Upper lobe of left lung (tissue), 4 donors: ENCODE results near the gene CHPF2.

Source experiments
- POLR2A ChIP-seq, 4 donors: fragments of 450-650 bp; IDR thresholded peaks; one replicate each; pipeline ENCODE4 v1.5.1; 2016 to 2017; ENCODE audit warnings: antibody characterized with exemption in 4 of 4, mild to moderate bottlenecking in 2 of 4
- POLR2AphosphoS5 ChIP-seq, 2 donors: sonication (generic); formaldehyde crosslinking; IDR thresholded peaks; one replicate each; pipeline ENCODE4 v1.5.1; 2017; ENCODE audit warnings: antibody characterized with exemption in 2 of 2
- TF ChIP-seq, protein P1 (sequence below), 6 experiments: fragments of 450-650 bp in 4 of 6; fragments of 200-600 bp in 2 of 6; sonication (generic) in 2 of 6; IDR thresholded peaks; one replicate each; pipeline ENCODE4 v1.5.1; 2016 to 2019; ENCODE audit warnings: antibody characterized with exemption in 6 of 6

DNA sequence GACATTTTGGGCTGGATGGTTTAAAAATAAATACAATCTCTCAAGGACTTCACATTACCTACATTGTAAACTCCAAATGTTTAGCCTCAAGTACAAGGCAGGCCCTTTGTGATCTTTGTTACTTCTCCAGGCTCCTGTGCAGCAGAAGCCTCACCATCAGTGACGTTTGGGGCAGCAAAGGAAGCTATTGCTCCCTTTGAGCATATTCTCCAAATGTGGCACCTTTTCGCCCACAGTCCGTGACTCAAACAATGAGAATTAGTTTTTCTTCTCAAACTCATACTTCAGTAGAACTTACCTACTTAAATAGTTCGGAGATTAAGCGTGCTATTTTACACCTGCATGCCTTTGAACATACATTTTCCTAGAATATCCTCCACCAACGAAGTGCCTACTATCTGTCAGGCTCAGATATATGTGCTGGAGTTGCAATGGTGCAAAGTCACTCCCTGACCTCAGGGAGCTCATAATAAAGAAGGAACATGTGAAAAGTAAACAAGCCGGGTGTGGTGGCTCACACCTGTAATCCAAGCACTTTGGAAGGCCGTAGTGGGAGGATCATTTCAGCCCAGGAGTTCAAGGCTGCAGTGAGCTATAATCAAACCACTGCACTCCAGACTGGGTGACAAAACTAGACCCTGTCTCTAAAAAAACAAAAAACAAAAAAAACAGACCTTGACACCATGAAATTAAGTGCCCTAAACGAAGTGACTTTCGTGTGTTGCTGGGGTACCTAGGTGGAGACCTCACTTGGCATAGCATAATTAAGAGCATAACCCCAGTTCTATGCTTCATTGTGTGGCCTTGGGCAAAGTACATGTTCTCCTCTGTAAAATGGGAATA is 4.0 kb upstream of the CHPF2 start:
- TF ChIP-seq, protein P1, sequence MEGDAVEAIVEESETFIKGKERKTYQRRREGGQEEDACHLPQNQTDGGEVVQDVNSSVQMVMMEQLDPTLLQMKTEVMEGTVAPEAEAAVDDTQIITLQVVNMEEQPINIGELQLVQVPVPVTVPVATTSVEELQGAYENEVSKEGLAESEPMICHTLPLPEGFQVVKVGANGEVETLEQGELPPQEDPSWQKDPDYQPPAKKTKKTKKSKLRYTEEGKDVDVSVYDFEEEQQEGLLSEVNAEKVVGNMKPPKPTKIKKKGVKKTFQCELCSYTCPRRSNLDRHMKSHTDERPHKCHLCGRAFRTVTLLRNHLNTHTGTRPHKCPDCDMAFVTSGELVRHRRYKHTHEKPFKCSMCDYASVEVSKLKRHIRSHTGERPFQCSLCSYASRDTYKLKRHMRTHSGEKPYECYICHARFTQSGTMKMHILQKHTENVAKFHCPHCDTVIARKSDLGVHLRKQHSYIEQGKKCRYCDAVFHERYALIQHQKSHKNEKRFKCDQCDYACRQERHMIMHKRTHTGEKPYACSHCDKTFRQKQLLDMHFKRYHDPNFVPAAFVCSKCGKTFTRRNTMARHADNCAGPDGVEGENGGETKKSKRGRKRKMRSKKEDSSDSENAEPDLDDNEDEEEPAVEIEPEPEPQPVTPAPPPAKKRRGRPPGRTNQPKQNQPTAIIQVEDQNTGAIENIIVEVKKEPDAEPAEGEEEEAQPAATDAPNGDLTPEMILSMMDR (IDR thresholded peaks at IDR 0.05) = no peak
- TF ChIP-seq POLR2A (IDR thresholded peaks at IDR 0.05) (no peak), POLR2AphosphoS5 (IDR thresholded peaks at IDR 0.05) (no peak)
